ENCODE measurements around the gene DDX1. TPM values are rescaled to one million over a fixed set of nuclear protein-coding genes. Genes with fewer than 3 reads are reported as not detected.

The DDX1 gene
- total RNA-seq, 2 experiments from 2014 or later, result 55.4 to 55.6 TPM

- DNase-seq, result no peak
- H3K27me3 Mint-ChIP-seq, result no peaks in the 10 kb centered on the region
- H3K9me3 Mint-ChIP-seq, result no peaks in the 10 kb centered on the region
- H3K36me3 Mint-ChIP-seq (ENCODE audit: low read depth), result peaks cover 16% of the 10 kb centered on the region
- ChIA-PET POLR2A (interaction anchor here (1.9 to 3.3 kb wide), 3 partner anchors 11 to 30 kb away, joined by 7 to 20 read pairs (median 11); partner anchors contain the start of gene NBAS), CTCF (interaction anchor here (1.1 kb wide), 2 partner anchors 10 to 14 kb away, joined by 3 read pairs; no protein-coding TSS in a partner anchor)
- peaks cover 37% of the 10 kb centered on the region for H3K4me1 Mint-ChIP-seq
- peak overlapping the region; percentile 79 for H3K27ac Mint-ChIP-seq
- H3K4me3 Mint-ChIP-seq, result peak overlapping the region; percentile 81
Measured at GRCh38 chr2:15591373-15591691, 336 bp upstream of the DDX1 start.

- Mint-ChIP-seq H3K36me3 (ENCODE audit: low read depth) (peaks cover 27% of the 10 kb centered on the region), H3K27ac (peak overlapping the region; percentile 6), H3K27me3 (no peaks in the 10 kb centered on the region), H3K4me1 (peaks cover 38% of the 10 kb centered on the region), H3K9me3 (no peaks in the 10 kb centered on the region), H3K4me3 (peak overlapping the region; percentile 81)
- ChIA-PET POLR2A (interaction anchor here (0.7 to 2.0 kb wide), 2 partner anchors 16 to 51 kb away, joined by 4 to 7 read pairs; no protein-coding TSS in a partner anchor), CTCF (interaction anchor here (1.0 to 1.4 kb wide), 2 partner anchors 16 to 1015 kb away, joined by 3 to 9 read pairs; no protein-coding TSS in a partner anchor)
- no peak for DNase-seq
Measured at GRCh38 chr2:15593327-15593705, 1.6 kb downstream of the DDX1 start.

- Mint-ChIP-seq H3K36me3 (ENCODE audit: low read depth) (peaks cover 36% of the 10 kb centered on the region), H3K4me1 (peaks cover 40% of the 10 kb centered on the region), H3K27ac (peak overlapping the region; percentile 19), H3K9me3 (no peaks in the 10 kb centered on the region), H3K27me3 (no peaks in the 10 kb centered on the region), H3K4me3 (no peak overlapping the region)
- no peak for DNase-seq
- ChIA-PET CTCF (interaction anchor here (1.0 to 1.4 kb wide), 3 partner anchors 17 to 1014 kb away, joined by 3 to 9 read pairs (median 3); no protein-coding TSS in a partner anchor), POLR2A (interaction anchor here (1.3 kb wide), 1 partner anchor 33 kb away, joined by 4 read pairs; the partner anchor contains the start of gene NBAS)
Measured at GRCh38 chr2:15594291-15595256, 2.9 kb downstream of the DDX1 start.

- H3K4me1 Mint-ChIP-seq, result peaks cover 38% of the 10 kb centered on the region
- peaks cover 41% of the 10 kb centered on the region for H3K36me3 Mint-ChIP-seq (ENCODE audit: low read depth)
- ChIA-PET POLR2A (interaction anchor here (1.3 kb wide), 1 partner anchor 34 kb away, joined by 4 read pairs; the partner anchor contains the start of gene NBAS), CTCF (interaction anchor here (1.3 kb wide), 1 partner anchor 24 kb away, joined by 3 read pairs; no protein-coding TSS in a partner anchor)
- H3K27me3 Mint-ChIP-seq, result no peaks in the 10 kb centered on the region
- H3K27ac Mint-ChIP-seq, result no peak overlapping the region
- DNase-seq, result no peak
- H3K4me3 Mint-ChIP-seq, result no peak overlapping the region
- no peaks in the 10 kb centered on the region for H3K9me3 Mint-ChIP-seq
Measured at GRCh38 chr2:15595342-15595905, 3.8 kb downstream of the DDX1 start.

GRCh38 chr2:15595936-15596335 lies 4.3 kb downstream of the DDX1 start:
- H3K27ac Mint-ChIP-seq, result no peak overlapping the region
- no peak overlapping the region for H3K4me3 Mint-ChIP-seq
- POLR2A ChIA-PET, result interaction anchor here (1.3 kb wide), 1 partner anchor 34 kb away, joined by 4 read pairs; the partner anchor contains the start of gene NBAS
- peaks cover 37% of the 10 kb centered on the region for H3K4me1 Mint-ChIP-seq
- H3K9me3 Mint-ChIP-seq, result no peaks in the 10 kb centered on the region
- peaks cover 44% of the 10 kb centered on the region for H3K36me3 Mint-ChIP-seq (ENCODE audit: low read depth)
- H3K27me3 Mint-ChIP-seq, result no peaks in the 10 kb centered on the region
- CTCF ChIA-PET, result interaction anchor here (0.9 to 1.3 kb wide), 2 partner anchors 19 to 23 kb away, joined by 3 read pairs; no protein-coding TSS in a partner anchor
- no peak for DNase-seq

GRCh38 chr2:15596350-15596749 lies 4.7 kb downstream of the DDX1 start:
- CTCF ChIA-PET, result interaction anchor here (0.9 to 1.3 kb wide), 2 partner anchors 19 to 23 kb away, joined by 3 read pairs; no protein-coding TSS in a partner anchor
- POLR2A ChIA-PET, result interaction anchor here (1.3 kb wide), 1 partner anchor 35 kb away, joined by 4 read pairs; the partner anchor contains the start of gene NBAS
- no peaks in the 10 kb centered on the region for H3K27me3 Mint-ChIP-seq
- peaks cover 48% of the 10 kb centered on the region for H3K36me3 Mint-ChIP-seq (ENCODE audit: low read depth)
- no peak overlapping the region for H3K4me3 Mint-ChIP-seq
- no peaks in the 10 kb centered on the region for H3K9me3 Mint-ChIP-seq
- H3K27ac Mint-ChIP-seq, result no peak overlapping the region
- DNase-seq, result no peak
- peaks cover 33% of the 10 kb centered on the region for H3K4me1 Mint-ChIP-seq

GRCh38 chr2:15596968-15597367 lies 5.3 kb downstream of the DDX1 start:
- Mint-ChIP-seq H3K4me3 (no peak overlapping the region), H3K27me3 (no peaks in the 10 kb centered on the region), H3K27ac (no peak overlapping the region), H3K36me3 (ENCODE audit: low read depth) (peaks cover 51% of the 10 kb centered on the region), H3K9me3 (no peaks in the 10 kb centered on the region), H3K4me1 (peaks cover 30% of the 10 kb centered on the region)
- ChIA-PET CTCF (interaction anchor here (0.9 kb wide), 1 partner anchor 20 kb away, joined by 3 read pairs; no protein-coding TSS in a partner anchor), POLR2A (no interaction called here)
- DNase-seq, result no peak

GRCh38 chr2:15599994-15600393 lies 8.3 kb downstream of the DDX1 start:
- Mint-ChIP-seq H3K27ac (no peak overlapping the region), H3K4me3 (no peak overlapping the region), H3K36me3 (ENCODE audit: low read depth) (peaks cover 74% of the 10 kb centered on the region), H3K4me1 (peaks cover 11% of the 10 kb centered on the region), H3K27me3 (no peaks in the 10 kb centered on the region), H3K9me3 (no peaks in the 10 kb centered on the region)
- ChIA-PET CTCF (interaction anchor here (0.7 to 0.9 kb wide), 3 partner anchors 23 to 84 kb away, joined by 3 to 5 read pairs (median 4); partner anchors contain the start of gene NBAS), POLR2A (no interaction called here)
- no peak for DNase-seq

GRCh38 chr2:15601681-15602080 lies 10.0 kb downstream of the DDX1 start:
- DNase-seq, result no peak
- no peak overlapping the region for H3K4me3 Mint-ChIP-seq
- no peaks in the 10 kb centered on the region for H3K9me3 Mint-ChIP-seq
- ChIA-PET POLR2A (interaction anchor here (1.4 to 1.8 kb wide), 2 partner anchors 10 to 24 kb away, joined by 4 to 11 read pairs; partner anchors contain the start of gene DDX1), CTCF (interaction anchor here (1.1 to 1.3 kb wide), 3 partner anchors 10 to 55 kb away, joined by 3 read pairs; partner anchors contain the start of gene DDX1)
- H3K27me3 Mint-ChIP-seq, result no peaks in the 10 kb centered on the region
- H3K27ac Mint-ChIP-seq, result no peak overlapping the region
- H3K36me3 Mint-ChIP-seq (ENCODE audit: low read depth), result peaks cover 73% of the 10 kb centered on the region
- peaks cover 1% of the 10 kb centered on the region for H3K4me1 Mint-ChIP-seq

GRCh38 chr2:15602393-15602792 lies 10.7 kb downstream of the DDX1 start:
- H3K27ac Mint-ChIP-seq, result no peak overlapping the region
- POLR2A ChIA-PET, result interaction anchor here (1.4 to 1.8 kb wide), 2 partner anchors 11 to 25 kb away, joined by 4 to 11 read pairs; partner anchors contain the start of gene DDX1

GRCh38 chr2:15603044-15603765 lies 11.5 kb downstream of the DDX1 start:
- DNase-seq, result no peak
- ChIA-PET CTCF (interaction anchor here (0.6 kb wide), 1 partner anchor 902 kb away, joined by 3 read pairs; no protein-coding TSS in a partner anchor), POLR2A (no interaction called here)
- Mint-ChIP-seq H3K9me3 (no peaks in the 10 kb centered on the region), H3K4me1 (peaks cover 1% of the 10 kb centered on the region), H3K4me3 (no peak overlapping the region), H3K27ac (no peak overlapping the region), H3K36me3 (ENCODE audit: low read depth) (peaks cover 78% of the 10 kb centered on the region), H3K27me3 (no peaks in the 10 kb centered on the region)

More at GRCh38 chr2:15602393-15602792, 10.7 kb downstream of the DDX1 start:
- Mint-ChIP-seq H3K4me1 (peaks cover 1% of the 10 kb centered on the region), H3K27me3 (no peaks in the 10 kb centered on the region), H3K4me3 (no peak overlapping the region), H3K9me3 (no peaks in the 10 kb centered on the region), H3K36me3 (ENCODE audit: low read depth) (peaks cover 72% of the 10 kb centered on the region)
- DNase-seq, result no peak
- CTCF ChIA-PET, result interaction anchor here (0.6 kb wide), 1 partner anchor 903 kb away, joined by 3 read pairs; no protein-coding TSS in a partner anchor

GRCh38 chr2:15603948-15604347 lies 12.3 kb downstream of the DDX1 start:
- Mint-ChIP-seq H3K27me3 (no peaks in the 10 kb centered on the region), H3K4me1 (no peaks in the 10 kb centered on the region), H3K4me3 (no peak overlapping the region), H3K36me3 (ENCODE audit: low read depth) (peaks cover 74% of the 10 kb centered on the region), H3K9me3 (no peaks in the 10 kb centered on the region), H3K27ac (no peak overlapping the region)
- CTCF ChIA-PET, result no interaction called here
- DNase-seq, result no peak
- POLR2A ChIA-PET, result no interaction called here
